NOMO-1 (cell line): ENCODE measurements around the gene GSTCD.
"Not testable (repeated sequence)": the region's sequence is repeated elsewhere in the genome, so short reads cannot be mapped to it uniquely, and the experiment has no call there.

Experiments
- DNase-seq, 2 experiments: peaks; one replicate each; lab custom pipeline; 2025; ENCODE audit not compliant: unreplicated experiment in 2 of 2; lab: John Stamatoyannopoulos, UW

The GSTCD gene

GRCh38 chr4:105786748-105787147 lies 78.2 kb downstream of the GSTCD start:
- no peak for DNase-seq

DNA sequence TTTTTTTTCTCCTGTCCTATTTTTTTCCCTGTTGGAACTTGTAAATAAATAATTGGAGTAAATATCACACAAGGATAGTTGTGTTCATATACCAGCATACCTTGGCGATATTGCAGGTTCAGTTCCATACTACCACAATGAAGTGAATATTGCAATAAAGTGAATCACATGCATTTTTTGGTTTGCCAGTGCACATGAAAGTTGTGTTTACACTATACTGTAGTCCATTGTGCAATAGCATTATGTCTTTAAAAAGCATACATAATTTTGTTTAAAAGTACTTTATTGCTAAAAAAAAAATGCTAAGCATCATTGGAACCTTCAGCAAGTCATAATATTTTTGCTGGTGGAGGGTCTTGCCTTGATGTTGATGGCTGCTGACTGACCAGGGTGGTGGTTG lies 88.6 kb downstream of the GSTCD start:
- no peak for DNase-seq

GRCh38 chr4:105805501-105806120 lies 97.0 kb downstream of the GSTCD start:
- no peak for DNase-seq

GRCh38 chr4:105807496-105807895 lies 98.9 kb downstream of the GSTCD start:
- no peak for DNase-seq

- DNase-seq, result no peak
Observed at GRCh38 chr4:105808030-105808749, 99.6 kb downstream of the GSTCD start.

- no peak for DNase-seq
Observed at GRCh38 chr4:105808750-105809041, 100.1 kb downstream of the GSTCD start.

GRCh38 chr4:105815701-105816100 lies 107.1 kb downstream of the GSTCD start:
- DNase-seq, result no peak

GRCh38 chr4:105822061-105822460 lies 113.5 kb downstream of the GSTCD start:
- no peak for DNase-seq

DNA sequence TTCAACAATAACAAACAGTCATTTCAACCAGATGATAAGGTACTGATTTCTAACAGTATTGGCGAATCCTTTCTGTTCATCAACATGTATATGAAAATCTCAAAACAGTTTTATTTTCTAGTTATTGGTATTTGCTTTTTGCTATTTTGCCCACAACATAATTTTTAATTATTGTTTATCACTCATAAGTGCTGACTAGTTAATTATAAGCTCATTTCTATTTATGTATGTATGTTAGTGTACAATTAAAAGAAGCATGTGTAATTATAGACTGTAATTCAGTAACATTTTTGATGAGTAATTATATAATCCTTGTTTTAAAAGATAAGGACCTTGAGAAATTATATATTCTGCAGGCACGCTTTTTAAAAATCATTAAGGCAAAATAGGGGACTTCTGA lies 119.5 kb downstream of the GSTCD start:
- no peak for DNase-seq

- DNase-seq, result no peak
Observed at GRCh38 chr4:105831189-105831588, 122.6 kb downstream of the GSTCD start.

DNA sequence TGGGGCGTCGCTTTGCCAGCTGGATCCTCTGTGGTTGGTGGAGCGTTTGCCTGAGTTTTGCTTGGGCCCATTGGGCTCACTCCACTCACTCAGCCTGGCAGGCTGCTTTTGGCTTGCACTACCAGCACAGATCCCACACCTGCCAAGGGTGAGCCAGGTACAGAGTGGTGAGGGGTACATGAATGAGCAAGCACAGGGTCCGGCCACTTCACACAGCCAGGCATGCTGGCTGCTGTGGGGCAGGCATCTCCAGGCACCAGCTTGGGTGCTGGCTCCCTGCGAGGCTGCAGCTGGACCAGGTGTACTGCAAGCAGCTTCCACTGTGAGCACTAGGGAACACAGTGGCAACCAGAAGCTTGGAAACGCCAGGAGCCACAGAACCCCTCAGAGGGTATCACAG lies 126.6 kb downstream of the GSTCD start:
- no peak for DNase-seq

- DNase-seq, result no peak
Observed at GRCh38 chr4:105836537-105836936, 128.0 kb downstream of the GSTCD start.

GRCh38 chr4:105837037-105837436 lies 128.5 kb downstream of the GSTCD start:
- no peak for DNase-seq

GRCh38 chr4:105838082-105838481 lies 129.5 kb downstream of the GSTCD start:
- DNase-seq, result no peak

- no peak for DNase-seq
Observed at GRCh38 chr4:105840426-105841174, 132.0 kb downstream of the GSTCD start.

DNA sequence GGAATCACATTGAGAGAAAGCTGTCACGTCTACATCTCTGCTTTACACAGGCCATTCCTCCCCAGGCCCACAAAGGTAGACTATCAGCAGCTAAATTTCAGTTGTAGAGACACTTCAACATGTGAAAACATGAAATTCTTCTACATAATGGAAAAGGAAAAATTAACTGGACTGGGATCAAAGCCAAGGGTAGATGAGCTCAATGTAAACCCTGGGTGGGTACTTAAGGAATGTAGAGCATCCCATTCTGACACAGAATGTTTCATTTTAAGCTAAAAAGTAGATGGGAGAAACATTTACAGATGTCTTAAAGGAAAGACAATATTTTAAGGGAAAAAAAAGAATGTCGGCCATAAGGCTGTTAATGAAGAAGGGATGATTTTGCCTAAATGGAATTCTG lies 135.4 kb downstream of the GSTCD start:
- DNase-seq, result no peak

- DNase-seq, result no peak
Observed at GRCh38 chr4:105845559-105845958, 137.0 kb downstream of the GSTCD start.

- not testable (repeated sequence) for DNase-seq
Observed at GRCh38 chr4:105848359-105848758, 139.8 kb downstream of the GSTCD start.

DNA sequence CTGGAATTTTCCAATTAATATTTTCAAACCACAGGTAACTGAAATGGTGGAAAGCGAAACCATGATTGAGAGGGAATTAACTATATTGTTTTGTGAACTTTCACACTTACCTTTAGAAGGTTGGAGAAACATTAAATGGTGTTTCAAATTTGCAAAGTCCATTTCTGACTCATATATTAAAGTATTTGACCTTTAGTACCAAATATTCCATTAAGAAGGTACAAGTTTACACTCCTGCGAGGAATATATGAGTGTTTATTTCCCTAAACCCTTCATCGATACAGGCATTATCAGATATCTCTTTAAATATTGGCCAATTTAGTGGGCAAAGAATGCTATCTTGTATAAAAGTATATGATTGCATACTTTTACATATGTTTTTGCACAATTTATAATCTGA lies 142.6 kb downstream of the GSTCD start:
- DNase-seq, result no peak

GRCh38 chr4:105852230-105852629 lies 143.6 kb downstream of the GSTCD start:
- DNase-seq, result not testable (repeated sequence)

GRCh38 chr4:105858466-105859040 lies 150.0 kb downstream of the GSTCD start:
- DNase-seq, result no peak

GRCh38 chr4:105859233-105859632 lies 150.6 kb downstream of the GSTCD start:
- no peak for DNase-seq
